ENCODE data around the gene KLHDC10.
A peak's percentile ranks its signal among the peaks of the same experiment; 100 is the strongest.
"Not testable (repeated sequence)": the region's sequence is repeated elsewhere in the genome, so short reads cannot be mapped to it uniquely, and the experiment has no call there.

Gene KLHDC10

GRCh38 chr7:130137207-130137606 is 66.9 kb downstream of the KLHDC10 start:
- FAIRE-seq (no peak), DNase-seq (ENCODE audit: insufficient read length, low spot score) (no peak)

- DNase-seq (ENCODE audit: insufficient read length, low spot score), result no peak
- FAIRE-seq, result no peak
Measured at GRCh38 chr7:130139193-130139960, 69.0 kb downstream of the KLHDC10 start.

- FAIRE-seq (no peak), DNase-seq (ENCODE audit: insufficient read length, low spot score) (no peak)
Measured at GRCh38 chr7:130140551-130141160, 70.3 kb downstream of the KLHDC10 start.

GRCh38 chr7:130141161-130141883 is 71.0 kb downstream of the KLHDC10 start:
- no peak for DNase-seq (ENCODE audit: insufficient read length, low spot score)
- FAIRE-seq, result no peak

GRCh38 chr7:130141884-130142653 is 71.7 kb downstream of the KLHDC10 start:
- DNase-seq (ENCODE audit: insufficient read length, low spot score) (no peak), FAIRE-seq (no peak)

- FAIRE-seq (no peak), DNase-seq (ENCODE audit: insufficient read length, low spot score) (no peak)
Measured at GRCh38 chr7:130142654-130143333, 72.5 kb downstream of the KLHDC10 start.

GRCh38 chr7:130143334-130143732 is 73.0 kb downstream of the KLHDC10 start:
- DNase-seq (ENCODE audit: insufficient read length, low spot score) (no peak), FAIRE-seq (no peak)

GRCh38 chr7:130143986-130144311 is 73.6 kb downstream of the KLHDC10 start:
- FAIRE-seq, result no peak

GRCh38 chr7:130144312-130145171 is 74.2 kb downstream of the KLHDC10 start:
- FAIRE-seq (no peak), DNase-seq (ENCODE audit: insufficient read length, low spot score) (peak; percentile 29)

More at GRCh38 chr7:130143986-130144311, 73.6 kb downstream of the KLHDC10 start:
- DNase-seq (ENCODE audit: insufficient read length, low spot score), result no peak

- DNase-seq (ENCODE audit: insufficient read length, low spot score), result no peak
- FAIRE-seq, result no peak
Measured at GRCh38 chr7:130145424-130146100, 75.2 kb downstream of the KLHDC10 start.

- FAIRE-seq; DNase-seq (ENCODE audit: insufficient read length, low spot score): not testable (repeated sequence)
Measured at GRCh38 chr7:130146142-130146541, 75.8 kb downstream of the KLHDC10 start.

- DNase-seq (ENCODE audit: insufficient read length, low spot score), result no peak
- no peak for FAIRE-seq
Measured at GRCh38 chr7:130146693-130147405, 76.5 kb downstream of the KLHDC10 start.

- FAIRE-seq (no peak), DNase-seq (ENCODE audit: insufficient read length, low spot score) (no peak)
Measured at GRCh38 chr7:130147710-130148325, 77.5 kb downstream of the KLHDC10 start.

GRCh38 chr7:130148561-130148960 is 78.2 kb downstream of the KLHDC10 start:
- DNase-seq (ENCODE audit: insufficient read length, low spot score) (no peak), FAIRE-seq (no peak)

- DNase-seq (ENCODE audit: insufficient read length, low spot score), result no peak
- FAIRE-seq, result no peak
Measured at GRCh38 chr7:130149281-130150139, 79.2 kb downstream of the KLHDC10 start.

- DNase-seq (ENCODE audit: insufficient read length, low spot score) (no peak), FAIRE-seq (no peak)
Measured at GRCh38 chr7:130150587-130150986, 80.3 kb downstream of the KLHDC10 start.
